GM20000 (cell line): ENCODE results near the gene ME3.

ENCODE experiments used
- DNase-seq: peaks from one replicate; pipeline ENCODE4 v3.0.0; 2012; ENCODE audit warnings: low spot score
- TF ChIP-seq, protein P1 (sequence below): IDR thresholded peaks from 2 replicates; pipeline ENCODE4 v1.5.1; 2012; ENCODE audit warnings: mild to moderate bottlenecking, control low read depth; ENCODE audit errors: extremely low read depth, missing control alignments

ME3 gene

GRCh38 chr11:86673055-86673843, 833 bp upstream of the ME3 start:
- DNase-seq = no peak
- TF ChIP-seq, protein P1, sequence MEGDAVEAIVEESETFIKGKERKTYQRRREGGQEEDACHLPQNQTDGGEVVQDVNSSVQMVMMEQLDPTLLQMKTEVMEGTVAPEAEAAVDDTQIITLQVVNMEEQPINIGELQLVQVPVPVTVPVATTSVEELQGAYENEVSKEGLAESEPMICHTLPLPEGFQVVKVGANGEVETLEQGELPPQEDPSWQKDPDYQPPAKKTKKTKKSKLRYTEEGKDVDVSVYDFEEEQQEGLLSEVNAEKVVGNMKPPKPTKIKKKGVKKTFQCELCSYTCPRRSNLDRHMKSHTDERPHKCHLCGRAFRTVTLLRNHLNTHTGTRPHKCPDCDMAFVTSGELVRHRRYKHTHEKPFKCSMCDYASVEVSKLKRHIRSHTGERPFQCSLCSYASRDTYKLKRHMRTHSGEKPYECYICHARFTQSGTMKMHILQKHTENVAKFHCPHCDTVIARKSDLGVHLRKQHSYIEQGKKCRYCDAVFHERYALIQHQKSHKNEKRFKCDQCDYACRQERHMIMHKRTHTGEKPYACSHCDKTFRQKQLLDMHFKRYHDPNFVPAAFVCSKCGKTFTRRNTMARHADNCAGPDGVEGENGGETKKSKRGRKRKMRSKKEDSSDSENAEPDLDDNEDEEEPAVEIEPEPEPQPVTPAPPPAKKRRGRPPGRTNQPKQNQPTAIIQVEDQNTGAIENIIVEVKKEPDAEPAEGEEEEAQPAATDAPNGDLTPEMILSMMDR = no peak

- TF ChIP-seq, protein P1 = no peak
- DNase-seq = no peak
These were observed 847 bp downstream of the ME3 start for GRCh38 chr11:86671531-86672006.

GRCh38 chr11:86670911-86671310, 1.5 kb downstream of the ME3 start:
- TF ChIP-seq, protein P1 = no peak
- no peak for DNase-seq

- DNase-seq = no peak
- TF ChIP-seq, protein P1 = no peak
These were observed 2.2 kb downstream of the ME3 start for GRCh38 chr11:86670181-86670580.

GRCh38 chr11:86669424-86669823, 3.0 kb downstream of the ME3 start:
- TF ChIP-seq, protein P1 = no peak
- DNase-seq = no peak

DNA sequence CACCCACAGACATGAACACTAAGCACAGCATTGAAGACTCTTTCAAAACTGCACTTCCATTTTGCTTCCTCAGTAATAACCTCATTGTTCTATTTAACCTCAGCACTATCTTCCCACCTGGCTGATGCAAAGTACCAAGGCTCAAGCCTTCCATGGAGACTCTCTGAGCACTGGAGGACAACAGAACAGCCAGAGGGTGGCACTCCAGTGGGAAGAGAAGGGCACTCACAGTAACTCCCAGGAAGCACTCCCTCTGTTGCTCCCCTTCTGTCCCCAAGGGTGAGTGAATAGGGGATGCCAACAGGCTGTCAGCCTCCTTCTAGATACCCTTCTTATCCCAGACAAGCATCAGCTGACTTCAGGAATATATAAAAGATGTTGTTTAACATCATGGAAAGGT, 3.5 kb downstream of the ME3 start:
- TF ChIP-seq, protein P1 = no peak
- DNase-seq = no peak

- DNase-seq = no peak
- TF ChIP-seq, protein P1 = no peak
These were observed 6.2 kb downstream of the ME3 start for GRCh38 chr11:86666193-86666592.
